HEK293 (cell line): ENCODE measurements around the gene FUT3.

Experiments used
- CTCF ChIA-PET: fragments of 350-600 bp; formaldehyde crosslinking; extraction: SDS; loops from one replicate; lab custom pipeline; 2021; ENCODE audit warnings: antibody characterized with exemption; lab: Yijun Ruan, JAX
- POLR2A ChIA-PET: fragments of 300-600 bp; formaldehyde crosslinking; extraction: SDS; loops from one replicate; lab custom pipeline; 2020; ENCODE audit warnings: antibody characterized with exemption, inconsistent platforms; lab: Yijun Ruan, JAX
- H3K27ac ChIP-seq: fragments of 200-500 bp; sonication (Bioruptor generic); 2 replicates; pipeline ENCODE4 v1.5.1; 2014; ENCODE audit warnings: low read depth, low read length, control low read depth, inconsistent platforms; ENCODE audit errors: extremely low read depth
- H3K36me3 ChIP-seq, 2 experiments: fragments of 200-500 bp in 1 of 2; sonication (Bioruptor generic) in 1 of 2; 1 replicate in 1 of 2; 2 replicates in 1 of 2; pipeline ENCODE4 v1.5.1; 2014 to 2017; ENCODE audit warnings: inconsistent platforms in 2 of 2, low read length in 2 of 2; ENCODE audit not compliant: control insufficient read depth in 2 of 2, insufficient read depth in 1 of 2
- H3K4me1 ChIP-seq: fragments of 200-500 bp; sonication (Bioruptor generic); 2 replicates; pipeline ENCODE4 v1.5.1; 2014; ENCODE audit warnings: mild to moderate bottlenecking, low read length, inconsistent platforms; ENCODE audit not compliant: control insufficient read depth, insufficient read depth
- H3K4me3 ChIP-seq: 2 replicates; pipeline ENCODE4 v1.5.1; 2011; ENCODE audit warnings: low read depth, mild to moderate bottlenecking, control low read depth, low read length, moderate library complexity
- H3K9me3 ChIP-seq: fragments of 200-500 bp; sonication (Bioruptor generic); 2 replicates; pipeline ENCODE4 v1.5.1; 2014; ENCODE audit warnings: low read depth, low read length, inconsistent platforms; ENCODE audit not compliant: control insufficient read depth, insufficient read depth
- ATF2 ChIP-seq: fragments of 450-650 bp; formaldehyde crosslinking; IDR thresholded peaks from 2 replicates; pipeline ENCODE4 v1.5.1; 2016; ENCODE audit warnings: missing biosample characterization, missing genetic modification characterization, low read depth
- GLIS1 ChIP-seq: fragments of 450-650 bp; formaldehyde crosslinking; IDR thresholded peaks from 2 replicates; pipeline ENCODE4 v1.5.1; 2016; ENCODE audit warnings: missing biosample characterization, missing genetic modification characterization
- OVOL3 ChIP-seq: fragments of 450-650 bp; formaldehyde crosslinking; IDR thresholded peaks from 2 replicates; pipeline ENCODE4 v1.5.1; 2016; ENCODE audit warnings: missing biosample characterization, missing genetic modification characterization
- PRDM1 ChIP-seq: fragments of 450-650 bp; formaldehyde crosslinking; IDR thresholded peaks from 2 replicates; pipeline ENCODE4; 2016; ENCODE audit warnings: missing biosample characterization, missing genetic modification characterization
- SCRT2 ChIP-seq: fragments of 450-650 bp; formaldehyde crosslinking; IDR thresholded peaks from 2 replicates; pipeline ENCODE4 v1.5.1; 2016; ENCODE audit warnings: missing biosample characterization, missing genetic modification characterization
- SP2 ChIP-seq: fragments of 450-650 bp; formaldehyde crosslinking; IDR thresholded peaks from 2 replicates; pipeline ENCODE4 v1.5.1; 2016; ENCODE audit warnings: missing biosample characterization, missing genetic modification characterization
- ZNF10 ChIP-seq: fragments of 450-650 bp; formaldehyde crosslinking; IDR thresholded peaks from 2 replicates; pipeline ENCODE4 v1.5.1; 2017; ENCODE audit warnings: missing biosample characterization, missing genetic modification characterization
- ZNF140 ChIP-seq: fragments of 450-650 bp; formaldehyde crosslinking; IDR thresholded peaks from 2 replicates; pipeline ENCODE4 v1.5.1; 2016; ENCODE audit warnings: missing biosample characterization, missing genetic modification characterization
- ZNF146 ChIP-seq: fragments of 450-650 bp; formaldehyde crosslinking; IDR thresholded peaks from 2 replicates; pipeline ENCODE4 v1.5.1; 2016; ENCODE audit warnings: missing biosample characterization, missing genetic modification characterization
- ZNF175 ChIP-seq: fragments of 450-650 bp; formaldehyde crosslinking; IDR thresholded peaks from 2 replicates; pipeline ENCODE4 v1.5.1; 2016; ENCODE audit warnings: missing biosample characterization, missing genetic modification characterization
- ZNF248 ChIP-seq: fragments of 450-650 bp; formaldehyde crosslinking; IDR thresholded peaks from 2 replicates; pipeline ENCODE4 v1.5.1; 2017; ENCODE audit warnings: missing biosample characterization, missing genetic modification characterization
- ZNF341 ChIP-seq: fragments of 450-650 bp; formaldehyde crosslinking; IDR thresholded peaks from 2 replicates; pipeline ENCODE4; 2016; ENCODE audit warnings: low read depth, missing biosample characterization, missing genetic modification characterization
- ZNF350 ChIP-seq: fragments of 450-650 bp; formaldehyde crosslinking; IDR thresholded peaks from 2 replicates; pipeline ENCODE4 v1.5.0; 2017; ENCODE audit warnings: missing biosample characterization, mild to moderate bottlenecking, missing genetic modification characterization
- ZNF37A ChIP-seq: fragments of 450-650 bp; IDR thresholded peaks from 2 replicates; pipeline ENCODE4 v1.5.1; 2018; ENCODE audit warnings: missing biosample characterization, missing genetic modification characterization
- ZNF391 ChIP-seq: fragments of 450-650 bp; formaldehyde crosslinking; IDR thresholded peaks from 2 replicates; pipeline ENCODE4 v1.5.1; 2016; ENCODE audit warnings: low read depth, missing biosample characterization, missing genetic modification characterization, borderline replicate concordance
- ZNF544 ChIP-seq: fragments of 450-650 bp; formaldehyde crosslinking; IDR thresholded peaks from 2 replicates; pipeline ENCODE4 v1.5.0; 2017; ENCODE audit warnings: missing biosample characterization, missing genetic modification characterization
- ZNF555 ChIP-seq: fragments of 450-650 bp; formaldehyde crosslinking; conservative IDR thresholded peaks from 2 replicates; pipeline ENCODE4 v1.5.1; 2017; ENCODE audit warnings: missing biosample characterization, mild to moderate bottlenecking, missing genetic modification characterization, inconsistent platforms
- ZNF600 ChIP-seq: fragments of 450-650 bp; formaldehyde crosslinking; IDR thresholded peaks from 2 replicates; pipeline ENCODE4 v1.5.1; 2016; ENCODE audit warnings: missing biosample characterization, missing genetic modification characterization
- ZNF660 ChIP-seq: fragments of 450-650 bp; IDR thresholded peaks from 2 replicates; pipeline ENCODE4 v1.5.1; 2018; ENCODE audit warnings: missing biosample characterization, mild to moderate bottlenecking, missing genetic modification characterization
- ZNF670 ChIP-seq: fragments of 450-650 bp; formaldehyde crosslinking; IDR thresholded peaks from 2 replicates; pipeline ENCODE4 v1.5.1; 2016; ENCODE audit warnings: missing biosample characterization, missing genetic modification characterization, low read depth
- ZNF785 ChIP-seq: fragments of 450-650 bp; formaldehyde crosslinking; IDR thresholded peaks from 2 replicates; pipeline ENCODE4 v1.5.1; 2016; ENCODE audit warnings: missing biosample characterization, missing genetic modification characterization
- ZNF830 ChIP-seq: fragments of 450-650 bp; IDR thresholded peaks from 2 replicates; pipeline ENCODE4 v1.5.0; 2018; ENCODE audit warnings: missing biosample characterization, missing genetic modification characterization, low read depth, mild to moderate bottlenecking, moderate library complexity
- TF ChIP-seq, protein P1 (sequence below): fragments of 450-650 bp; formaldehyde crosslinking; IDR thresholded peaks from 2 replicates; pipeline ENCODE4 v1.5.1; 2016; ENCODE audit warnings: missing biosample characterization, missing genetic modification characterization
- TF ChIP-seq, protein P2 (sequence below): fragments of 450-650 bp; formaldehyde crosslinking; IDR thresholded peaks from 2 replicates; pipeline ENCODE4 v1.5.1; 2016; ENCODE audit warnings: missing biosample characterization, missing genetic modification characterization
- TF ChIP-seq, protein P3 (sequence below): fragments of 450-650 bp; formaldehyde crosslinking; IDR thresholded peaks from 2 replicates; pipeline ENCODE4 v1.5.1; 2016; ENCODE audit warnings: missing biosample characterization, missing genetic modification characterization, borderline replicate concordance

Gene FUT3

GRCh38 chr19:5890099-5890498, 38.9 kb upstream of the FUT3 start:
- peaks cover 0 to 9% of the 10 kb centered on the region in 2 experiments; a peak in 1 of 3 replicates for H3K36me3 ChIP-seq
- TF ChIP-seq ZNF670 (tag by site-specific recombination) (no peak), ZNF10 (tag by site-specific recombination) (no peak), ZNF600 (tag by site-specific recombination) (no peak), ZNF248 (tag by site-specific recombination) (no peak), ZNF37A (tag by site-specific recombination) (no peak), OVOL3 (no peak), PRDM1 (tag by site-specific recombination) (no peak), ZNF350 (tag by site-specific recombination) (no peak), ZNF830 (tag by site-specific recombination) (no peak), ZNF544 (tag by site-specific recombination) (no peak), ATF2 (tag by site-specific recombination) (no peak), ZNF660 (tag by site-specific recombination) (no peak), ZNF175 (tag by site-specific recombination) (no peak), SCRT2 (no peak)
- TF ChIP-seq, protein P1, sequence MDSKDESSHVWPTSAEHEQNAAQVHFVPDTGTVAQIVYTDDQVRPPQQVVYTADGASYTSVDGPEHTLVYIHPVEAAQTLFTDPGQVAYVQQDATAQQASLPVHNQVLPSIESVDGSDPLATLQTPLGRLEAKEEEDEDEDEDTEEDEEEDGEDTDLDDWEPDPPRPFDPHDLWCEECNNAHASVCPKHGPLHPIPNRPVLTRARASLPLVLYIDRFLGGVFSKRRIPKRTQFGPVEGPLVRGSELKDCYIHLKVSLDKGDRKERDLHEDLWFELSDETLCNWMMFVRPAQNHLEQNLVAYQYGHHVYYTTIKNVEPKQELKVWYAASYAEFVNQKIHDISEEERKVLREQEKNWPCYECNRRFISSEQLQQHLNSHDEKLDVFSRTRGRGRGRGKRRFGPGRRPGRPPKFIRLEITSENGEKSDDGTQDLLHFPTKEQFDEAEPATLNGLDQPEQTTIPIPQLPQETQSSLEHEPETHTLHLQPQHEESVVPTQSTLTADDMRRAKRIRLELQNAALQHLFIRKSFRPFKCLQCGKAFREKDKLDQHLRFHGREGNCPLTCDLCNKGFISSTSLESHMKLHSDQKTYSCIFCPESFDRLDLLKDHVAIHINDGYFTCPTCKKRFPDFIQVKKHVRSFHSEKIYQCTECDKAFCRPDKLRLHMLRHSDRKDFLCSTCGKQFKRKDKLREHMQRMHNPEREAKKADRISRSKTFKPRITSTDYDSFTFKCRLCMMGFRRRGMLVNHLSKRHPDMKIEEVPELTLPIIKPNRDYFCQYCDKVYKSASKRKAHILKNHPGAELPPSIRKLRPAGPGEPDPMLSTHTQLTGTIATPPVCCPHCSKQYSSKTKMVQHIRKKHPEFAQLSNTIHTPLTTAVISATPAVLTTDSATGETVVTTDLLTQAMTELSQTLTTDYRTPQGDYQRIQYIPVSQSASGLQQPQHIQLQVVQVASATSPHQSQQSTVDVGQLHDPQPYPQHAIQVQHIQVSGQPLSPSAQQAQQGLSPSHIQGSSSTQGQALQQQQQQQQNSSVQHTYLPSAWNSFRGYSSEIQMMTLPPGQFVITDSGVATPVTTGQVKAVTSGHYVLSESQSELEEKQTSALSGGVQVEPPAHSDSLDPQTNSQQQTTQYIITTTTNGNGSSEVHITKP (tag by site-specific recombination): no peak
- TF ChIP-seq, protein P2, sequence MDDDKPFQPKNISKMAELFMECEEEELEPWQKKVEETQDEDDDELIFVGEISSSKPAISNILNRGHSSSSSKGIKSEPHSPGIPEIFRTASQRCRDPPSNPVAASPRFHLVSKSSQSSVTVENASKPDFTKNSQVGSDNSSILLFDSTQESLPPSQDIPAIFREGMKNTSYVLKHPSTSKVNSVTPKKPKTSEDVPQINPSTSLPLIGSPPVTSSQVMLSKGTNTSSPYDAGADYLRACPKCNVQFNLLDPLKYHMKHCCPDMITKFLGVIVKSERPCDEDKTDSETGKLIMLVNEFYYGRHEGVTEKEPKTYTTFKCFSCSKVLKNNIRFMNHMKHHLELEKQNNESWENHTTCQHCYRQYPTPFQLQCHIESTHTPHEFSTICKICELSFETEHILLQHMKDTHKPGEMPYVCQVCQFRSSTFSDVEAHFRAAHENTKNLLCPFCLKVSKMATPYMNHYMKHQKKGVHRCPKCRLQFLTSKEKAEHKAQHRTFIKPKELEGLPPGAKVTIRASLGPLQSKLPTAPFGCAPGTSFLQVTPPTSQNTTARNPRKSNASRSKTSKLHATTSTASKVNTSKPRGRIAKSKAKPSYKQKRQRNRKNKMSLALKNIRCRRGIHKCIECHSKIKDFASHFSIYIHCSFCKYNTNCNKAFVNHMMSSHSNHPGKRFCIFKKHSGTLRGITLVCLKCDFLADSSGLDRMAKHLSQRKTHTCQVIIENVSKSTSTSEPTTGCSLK (tag by site-specific recombination): no peak
- no peaks in the 10 kb centered on the region; the same call in 1 of the 2 replicates for H3K4me1 ChIP-seq
- ChIA-PET POLR2A (interaction anchor here (0.8 to 2.3 kb wide), 2 partner anchors 86 to 107 kb away, joined by 4 to 19 read pairs; no protein-coding TSS in a partner anchor), CTCF (interaction anchor here (0.6 to 5.3 kb wide), 3 partner anchors 14 to 86 kb away, joined by 3 to 65 read pairs (median 8); partner anchors contain the start of gene NRTN)
- no peaks in the 10 kb centered on the region for H3K9me3 ChIP-seq
- H3K27ac ChIP-seq: no peak overlapping the region
- no peak overlapping the region for H3K4me3 ChIP-seq

- Histone ChIP-seq H3K4me3 (no peak overlapping the region), H3K36me3 (peaks cover 0 to 2% of the 10 kb centered on the region in 2 experiments; a peak in 1 of 3 replicates), H3K4me1 (no peaks in the 10 kb centered on the region; the same call in 1 of the 2 replicates), H3K9me3 (no peaks in the 10 kb centered on the region), H3K27ac (no peak overlapping the region)
- ChIA-PET CTCF (interaction anchor here (2.5 to 5.3 kb wide), 2 partner anchors 83 to 85 kb away, joined by 8 to 65 read pairs; partner anchors contain the start of gene NRTN), POLR2A (no interaction called here)
- no peak for TF ChIP-seq ZNF146
- TF ChIP-seq, protein P3, sequence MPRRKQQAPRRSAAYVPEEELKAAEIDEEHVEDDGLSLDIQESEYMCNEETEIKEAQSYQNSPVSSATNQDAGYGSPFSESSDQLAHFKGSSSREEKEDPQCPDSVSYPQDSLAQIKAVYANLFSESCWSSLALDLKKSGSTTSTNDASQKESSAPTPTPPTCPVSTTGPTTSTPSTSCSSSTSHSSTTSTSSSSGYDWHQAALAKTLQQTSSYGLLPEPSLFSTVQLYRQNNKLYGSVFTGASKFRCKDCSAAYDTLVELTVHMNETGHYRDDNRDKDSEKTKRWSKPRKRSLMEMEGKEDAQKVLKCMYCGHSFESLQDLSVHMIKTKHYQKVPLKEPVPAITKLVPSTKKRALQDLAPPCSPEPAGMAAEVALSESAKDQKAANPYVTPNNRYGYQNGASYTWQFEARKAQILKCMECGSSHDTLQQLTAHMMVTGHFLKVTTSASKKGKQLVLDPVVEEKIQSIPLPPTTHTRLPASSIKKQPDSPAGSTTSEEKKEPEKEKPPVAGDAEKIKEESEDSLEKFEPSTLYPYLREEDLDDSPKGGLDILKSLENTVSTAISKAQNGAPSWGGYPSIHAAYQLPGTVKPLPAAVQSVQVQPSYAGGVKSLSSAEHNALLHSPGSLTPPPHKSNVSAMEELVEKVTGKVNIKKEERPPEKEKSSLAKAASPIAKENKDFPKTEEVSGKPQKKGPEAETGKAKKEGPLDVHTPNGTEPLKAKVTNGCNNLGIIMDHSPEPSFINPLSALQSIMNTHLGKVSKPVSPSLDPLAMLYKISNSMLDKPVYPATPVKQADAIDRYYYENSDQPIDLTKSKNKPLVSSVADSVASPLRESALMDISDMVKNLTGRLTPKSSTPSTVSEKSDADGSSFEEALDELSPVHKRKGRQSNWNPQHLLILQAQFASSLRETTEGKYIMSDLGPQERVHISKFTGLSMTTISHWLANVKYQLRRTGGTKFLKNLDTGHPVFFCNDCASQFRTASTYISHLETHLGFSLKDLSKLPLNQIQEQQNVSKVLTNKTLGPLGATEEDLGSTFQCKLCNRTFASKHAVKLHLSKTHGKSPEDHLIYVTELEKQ: no peak
- no peak for TF ChIP-seq ZNF391
- TF ChIP-seq OVOL3: no peak
- peak; percentile 89 for TF ChIP-seq ZNF341
- TF ChIP-seq ZNF555 (tag by site-specific recombination): no peak
- no peak for TF ChIP-seq ZNF785
- TF ChIP-seq ZNF140 (tag by site-specific recombination): no peak
- TF ChIP-seq SP2: peak; percentile 25; the same call in 1 of the 2 replicates
- TF ChIP-seq GLIS1 (tag by site-specific recombination): peak; percentile 93
Measured at GRCh38 chr19:5889288-5889971, 38.2 kb upstream of the FUT3 start.
